ENCODE results near the gene KIFBP.
"Not testable (repeated sequence)": the region's sequence is repeated elsewhere in the genome, so short reads cannot be mapped to it uniquely, and the experiment has no call there.

GRCh38 chr10:68979738-68980137, 8.9 kb upstream of the KIFBP start:
- TF ChIP-seq SPI1 (IDR thresholded peaks at IDR 0.05; ENCODE audit: borderline replicate concordance, low read depth); REST (IDR thresholded peaks at IDR 0.05; ENCODE audit: insufficient replicate concordance, low read depth); CTCF (IDR thresholded peaks at IDR 0.05; ENCODE audit: insufficient read depth, low read length); POLR2AphosphoS5 (IDR thresholded peaks at IDR 0.05; ENCODE audit: low read depth): not testable (repeated sequence)
